ENCODE data around the gene CDCA3. TPM values are rescaled to one million over a fixed set of nuclear protein-coding genes. Genes with fewer than 3 reads are reported as not detected.

CDCA3 gene
- total RNA-seq, 1 donor, result 21.2 TPM

DNA sequence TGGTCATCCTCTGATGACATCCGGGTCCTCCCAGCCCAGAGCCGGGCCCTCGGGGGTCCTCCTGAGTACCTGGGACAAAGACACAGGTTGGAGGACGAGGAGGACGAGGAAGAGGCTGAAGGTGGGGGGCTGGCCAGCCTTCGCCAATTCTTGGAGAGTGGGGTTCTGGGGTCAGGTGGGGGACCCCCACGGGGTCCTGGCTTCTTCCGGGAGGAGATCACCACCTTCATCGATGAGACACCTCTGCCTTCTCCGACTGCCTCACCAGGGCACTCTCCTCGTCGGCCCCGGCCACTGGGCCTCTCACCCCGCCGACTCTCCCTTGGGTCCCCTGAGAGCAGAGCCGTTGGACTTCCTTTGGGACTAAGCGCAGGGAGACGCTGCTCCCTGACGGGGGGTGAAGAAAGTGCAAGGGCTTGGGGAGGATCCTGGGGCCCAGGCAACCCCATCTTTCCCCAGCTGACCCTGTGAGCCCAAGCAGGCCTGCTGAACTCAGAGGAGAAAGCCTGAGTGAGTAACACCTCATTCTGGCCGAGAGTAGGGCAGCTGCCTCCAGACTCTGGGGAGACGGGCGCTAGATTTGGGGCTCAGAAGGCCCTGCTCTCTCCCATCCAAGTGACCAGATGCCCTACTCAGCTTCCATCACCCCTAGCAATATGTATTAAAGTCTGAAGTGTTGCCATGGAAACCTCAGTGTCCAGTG lies 24.2 kb downstream of the CDCA3 start:
- H3K4me3 ChIP-seq (ENCODE audit: low read depth, low read length), result no peak overlapping the region
- no peak for DNase-seq (ENCODE audit: low read depth)
- TF ChIP-seq CTCF (IDR thresholded peaks at IDR 0.05; ENCODE audit: insufficient read depth, low read depth, low read length), result no peak

DNA sequence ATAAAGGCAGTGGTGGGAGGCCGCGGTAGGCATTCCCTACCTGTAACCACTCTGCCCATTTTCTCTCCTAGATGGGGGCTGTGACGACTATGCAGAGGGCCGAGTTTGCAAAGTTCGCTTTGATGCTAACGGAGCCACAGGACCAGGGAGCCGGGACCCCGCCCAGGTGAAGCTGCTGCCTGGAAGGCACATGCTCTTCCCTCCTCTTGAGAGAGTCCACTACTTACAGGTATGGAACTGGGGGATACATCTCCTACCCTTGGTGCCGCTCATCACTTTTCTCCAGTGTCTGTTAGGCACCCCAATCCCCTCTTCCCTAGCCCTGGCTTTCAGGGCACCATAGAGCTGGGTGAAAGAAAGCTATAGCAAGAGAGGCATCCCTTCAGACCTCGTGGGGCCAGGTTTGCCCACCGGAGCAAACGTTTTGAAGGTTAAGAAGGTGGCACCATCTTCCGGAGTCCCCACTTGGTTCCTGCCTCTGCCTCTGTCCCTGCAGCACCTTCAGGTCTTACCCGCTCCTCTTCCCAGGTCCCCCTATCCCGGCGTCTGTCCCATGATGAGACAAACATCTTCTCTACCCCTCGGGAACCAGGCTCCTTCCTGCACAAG lies 24.9 kb downstream of the CDCA3 start:
- DNase-seq (ENCODE audit: low read depth), result no peak

DNA sequence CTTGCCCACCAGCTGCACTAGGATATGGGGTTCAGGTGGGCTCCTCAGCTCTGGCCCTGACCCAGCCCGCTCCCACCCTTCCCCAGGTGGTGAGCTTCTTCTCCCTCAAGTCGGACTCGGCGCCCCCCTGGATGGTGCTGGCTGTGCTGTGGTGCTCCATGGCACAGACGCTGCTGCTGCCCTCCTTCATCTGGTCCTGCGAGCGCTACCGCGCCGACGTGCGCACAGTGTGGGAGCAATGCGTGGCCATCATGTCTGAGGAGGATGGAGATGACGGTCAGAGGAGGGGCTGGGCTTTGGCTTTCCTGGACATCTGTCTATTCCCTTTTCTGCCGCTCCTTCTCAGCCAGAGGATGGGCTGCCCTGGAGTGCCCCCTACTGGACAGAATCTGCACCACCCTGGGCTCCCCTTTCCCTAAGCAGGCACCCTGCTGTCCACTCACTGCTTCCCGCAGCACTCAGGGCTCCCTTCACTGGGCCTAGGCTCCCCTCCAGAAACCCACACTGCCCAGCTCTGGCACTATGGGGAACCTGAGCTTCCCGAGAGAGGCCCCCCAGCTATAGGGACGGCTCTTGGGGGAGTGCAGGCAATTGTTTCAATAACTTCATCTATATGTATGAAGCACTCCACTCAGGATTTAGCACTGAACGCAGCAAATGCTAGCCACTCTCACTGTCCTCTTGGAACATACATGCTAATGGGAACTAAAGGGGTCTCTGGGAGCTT lies 25.5 kb downstream of the CDCA3 start:
- peak; percentile 85 for DNase-seq (ENCODE audit: low read depth)
- peak; percentile 97 for TF ChIP-seq CTCF (IDR thresholded peaks at IDR 0.05; ENCODE audit: insufficient read depth, low read depth, low read length)
- peak overlapping the region; percentile 4 for H3K4me3 ChIP-seq (ENCODE audit: low read depth, low read length)

More for the DNA sequence above, 24.9 kb downstream of the CDCA3 start:
- H3K4me3 ChIP-seq (ENCODE audit: low read depth, low read length), result no peak overlapping the region
- no peak for TF ChIP-seq CTCF (IDR thresholded peaks at IDR 0.05; ENCODE audit: insufficient read depth, low read depth, low read length)

DNA sequence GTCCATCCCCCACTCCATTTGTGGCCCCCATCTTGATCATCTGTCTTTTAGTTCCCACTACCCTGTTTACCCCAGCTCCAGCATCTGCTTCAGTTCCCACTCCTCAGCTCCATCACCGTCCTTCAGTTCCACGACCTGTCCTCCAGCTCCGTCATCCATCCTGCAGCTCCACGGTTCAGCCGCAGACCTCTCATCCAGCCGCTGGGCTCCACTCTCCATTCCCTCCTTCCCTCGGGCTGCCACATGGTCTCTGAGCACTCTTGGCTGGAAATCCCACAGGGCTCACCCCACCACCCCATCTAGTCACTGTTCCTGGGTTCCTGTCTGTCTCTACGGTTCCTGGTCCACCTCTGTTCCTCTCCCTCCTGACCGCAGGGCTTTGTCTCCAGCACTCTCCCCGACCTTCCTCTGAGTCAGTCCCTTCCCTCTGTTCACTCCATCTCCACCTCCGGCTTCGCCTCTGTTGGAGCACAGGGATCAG lies 26.1 kb downstream of the CDCA3 start:
- DNase-seq (ENCODE audit: low read depth), result no peak
- TF ChIP-seq CTCF (IDR thresholded peaks at IDR 0.05; ENCODE audit: insufficient read depth, low read depth, low read length), result no peak
- H3K4me3 ChIP-seq (ENCODE audit: low read depth, low read length), result peak overlapping the region; percentile 4

GRCh38 chr12:6824085-6824775 lies 26.9 kb downstream of the CDCA3 start:
- DNase-seq (ENCODE audit: low read depth), result no peak
- TF ChIP-seq CTCF (IDR thresholded peaks at IDR 0.05; ENCODE audit: insufficient read depth, low read depth, low read length), result no peak
- no peak overlapping the region for H3K4me3 ChIP-seq (ENCODE audit: low read depth, low read length)

GRCh38 chr12:6823182-6824084 lies 27.7 kb downstream of the CDCA3 start:
- no peak for TF ChIP-seq CTCF (IDR thresholded peaks at IDR 0.05; ENCODE audit: insufficient read depth, low read depth, low read length)
- no peak for DNase-seq (ENCODE audit: low read depth)
- H3K4me3 ChIP-seq (ENCODE audit: low read depth, low read length), result no peak overlapping the region
